Activated T-cell treated with anti-CD3 and anti-CD28 coated beads, Interleukin-2, amount 50 U/mL, for 4 hours (primary cell): Measurements from ENCODE around the gene ULK2. TPM values are rescaled to one million over a fixed set of nuclear protein-coding genes. Genes with fewer than 3 reads are reported as not detected.
A peak's percentile ranks its signal among the peaks of the same experiment; 100 is the strongest.
"Not testable (repeated sequence)": the region's sequence is repeated elsewhere in the genome, so short reads cannot be mapped to it uniquely, and the experiment has no call there.

Experiments used
- ATAC-seq, 2 donors: fragments of 200-7000 bp; cut with Tn5 transposase; one replicate each; pipeline ENCODE4 v1.10.0; 2021
- DNase-seq: peaks from one replicate; pipeline ENCODE4 v3.0.0-alpha.2; 2020
- H3K27me3 Mint-ChIP-seq: one replicate; pipeline ENCODE4 v1.8.0; 2021; ENCODE audit warnings: low read depth, mixed read lengths
- H3K36me3 Mint-ChIP-seq: one replicate; pipeline ENCODE4 v1.8.0; 2022; ENCODE audit warnings: mixed read lengths; ENCODE audit not compliant: insufficient read depth
- H3K4me1 Mint-ChIP-seq: one replicate; pipeline ENCODE4 v1.8.0; 2021; ENCODE audit warnings: low read depth, mixed read lengths
- H3K4me3 Mint-ChIP-seq: one replicate; pipeline ENCODE4 v1.8.0; 2021; ENCODE audit warnings: mild to moderate bottlenecking, moderate library complexity, mixed read lengths
- H3K9me3 Mint-ChIP-seq: one replicate; pipeline ENCODE4 v1.8.0; 2021; ENCODE audit warnings: mixed read lengths
- total RNA-seq, 3 donors: library from RNA; stranded (reverse); gene quantifications; one replicate each; pipeline ENCODE4 v1.2.1, GENCODE V29; 2021

ULK2 gene
- total RNA-seq, 3 donors from 2014 or later, result 4.5 to 6.9 (median 6.1) TPM

GRCh38 chr17:19883537-19884215 lies 15.9 kb upstream of the ULK2 start:
- no peak overlapping the region for H3K4me3 Mint-ChIP-seq
- no peaks in the 10 kb centered on the region for H3K27me3 Mint-ChIP-seq
- ATAC-seq, result peak in 1 of 2 donors; percentile 43
- H3K9me3 Mint-ChIP-seq, result no peaks in the 10 kb centered on the region
- H3K36me3 Mint-ChIP-seq, result no peaks in the 10 kb centered on the region
- H3K4me1 Mint-ChIP-seq, result peaks cover 5% of the 10 kb centered on the region
- DNase-seq, result no peak

GRCh38 chr17:19880393-19880792 lies 12.7 kb upstream of the ULK2 start:
- H3K9me3 Mint-ChIP-seq, result no peaks in the 10 kb centered on the region
- no peaks in the 10 kb centered on the region for H3K36me3 Mint-ChIP-seq
- DNase-seq, result no peak
- peaks cover 35% of the 10 kb centered on the region for H3K4me1 Mint-ChIP-seq
- no peaks in the 10 kb centered on the region for H3K27me3 Mint-ChIP-seq
- H3K4me3 Mint-ChIP-seq, result no peak overlapping the region
- no peak for ATAC-seq

- DNase-seq, result no peak
- Mint-ChIP-seq H3K27me3 (no peaks in the 10 kb centered on the region), H3K4me1 (peaks cover 36% of the 10 kb centered on the region), H3K36me3 (no peaks in the 10 kb centered on the region), H3K9me3 (no peaks in the 10 kb centered on the region), H3K4me3 (no peak overlapping the region)
- peak in 1 of 2 donors; percentile 35 for ATAC-seq
Observed at GRCh38 chr17:19877364-19877945, 9.7 kb upstream of the ULK2 start.

- ATAC-seq (peak; percentile 72 to 74), DNase-seq (no peak)
- Mint-ChIP-seq H3K4me1 (peaks cover 36% of the 10 kb centered on the region), H3K27me3 (no peaks in the 10 kb centered on the region), H3K4me3 (peak overlapping the region; percentile 22), H3K9me3 (no peaks in the 10 kb centered on the region), H3K36me3 (no peaks in the 10 kb centered on the region)
Observed at GRCh38 chr17:19876529-19877161, 8.9 kb upstream of the ULK2 start.

- ATAC-seq (no peak), DNase-seq (no peak)
- no peak overlapping the region for H3K4me3 Mint-ChIP-seq
- no peaks in the 10 kb centered on the region for H3K27me3 Mint-ChIP-seq
- H3K36me3 Mint-ChIP-seq, result no peaks in the 10 kb centered on the region
- no peaks in the 10 kb centered on the region for H3K9me3 Mint-ChIP-seq
- peaks cover 42% of the 10 kb centered on the region for H3K4me1 Mint-ChIP-seq
Observed at GRCh38 chr17:19874256-19874655, 6.5 kb upstream of the ULK2 start.

- H3K4me1 Mint-ChIP-seq, result peaks cover 36% of the 10 kb centered on the region
- no peak for ATAC-seq
- H3K9me3 Mint-ChIP-seq, result no peaks in the 10 kb centered on the region
Observed at GRCh38 chr17:19873346-19873745, 5.6 kb upstream of the ULK2 start.

GRCh38 chr17:19868079-19868395 lies 301 bp upstream of the ULK2 start:
- no peaks in the 10 kb centered on the region for H3K9me3 Mint-ChIP-seq
- ATAC-seq (no peak), DNase-seq (no peak)
- peaks cover 5% of the 10 kb centered on the region for H3K36me3 Mint-ChIP-seq
- H3K4me3 Mint-ChIP-seq, result peak overlapping the region; percentile 66
- peaks cover 22% of the 10 kb centered on the region for H3K4me1 Mint-ChIP-seq
- H3K27me3 Mint-ChIP-seq, result no peaks in the 10 kb centered on the region

More at GRCh38 chr17:19873346-19873745, 5.6 kb upstream of the ULK2 start:
- H3K36me3 Mint-ChIP-seq, result no peaks in the 10 kb centered on the region
- no peak overlapping the region for H3K4me3 Mint-ChIP-seq
- no peak for DNase-seq
- H3K27me3 Mint-ChIP-seq, result no peaks in the 10 kb centered on the region

- peaks cover 22% of the 10 kb centered on the region for H3K4me1 Mint-ChIP-seq
- ATAC-seq, result peak; percentile 54 to 60
- no peaks in the 10 kb centered on the region for H3K9me3 Mint-ChIP-seq
- peaks cover 6% of the 10 kb centered on the region for H3K36me3 Mint-ChIP-seq
- H3K4me3 Mint-ChIP-seq, result peak overlapping the region; percentile 80
- DNase-seq, result peak; percentile 43
- H3K27me3 Mint-ChIP-seq, result no peaks in the 10 kb centered on the region
Observed at GRCh38 chr17:19867079-19867328, 732 bp downstream of the ULK2 start.

GRCh38 chr17:19865021-19865420 lies 2.7 kb downstream of the ULK2 start:
- no peak for DNase-seq
- Mint-ChIP-seq H3K36me3 (peaks cover 8% of the 10 kb centered on the region), H3K4me1 (peaks cover 20% of the 10 kb centered on the region), H3K4me3 (no peak overlapping the region), H3K9me3 (no peaks in the 10 kb centered on the region), H3K27me3 (no peaks in the 10 kb centered on the region)
- no peak for ATAC-seq

GRCh38 chr17:19860647-19861177 lies 7.0 kb downstream of the ULK2 start:
- DNase-seq, H3K27me3 Mint-ChIP-seq, H3K4me3 Mint-ChIP-seq, H3K4me1 Mint-ChIP-seq, H3K9me3 Mint-ChIP-seq, ATAC-seq, H3K36me3 Mint-ChIP-seq: not testable (repeated sequence)

GRCh38 chr17:19857640-19858039 lies 10.1 kb downstream of the ULK2 start:
- DNase-seq (no peak), ATAC-seq (no peak)
- Mint-ChIP-seq H3K36me3 (peaks cover 8% of the 10 kb centered on the region), H3K4me1 (no peaks in the 10 kb centered on the region), H3K27me3 (no peaks in the 10 kb centered on the region), H3K9me3 (no peaks in the 10 kb centered on the region), H3K4me3 (no peak overlapping the region)

- Mint-ChIP-seq H3K4me3 (no peak overlapping the region), H3K4me1 (peaks cover 6% of the 10 kb centered on the region), H3K36me3 (peaks cover 29% of the 10 kb centered on the region), H3K9me3 (peaks cover 8% of the 10 kb centered on the region), H3K27me3 (no peaks in the 10 kb centered on the region)
- no peak for ATAC-seq
- DNase-seq, result no peak
Observed at GRCh38 chr17:19833914-19834313, 33.8 kb downstream of the ULK2 start.

- ATAC-seq, result no peak
- Mint-ChIP-seq H3K4me3 (no peak overlapping the region), H3K9me3 (peaks cover 8% of the 10 kb centered on the region)
Observed at GRCh38 chr17:19830061-19830460, 37.7 kb downstream of the ULK2 start.

GRCh38 chr17:19812407-19812806 lies 55.3 kb downstream of the ULK2 start:
- H3K36me3 Mint-ChIP-seq, result peaks cover 32% of the 10 kb centered on the region
- DNase-seq, result no peak
- no peaks in the 10 kb centered on the region for H3K4me1 Mint-ChIP-seq
- no peaks in the 10 kb centered on the region for H3K9me3 Mint-ChIP-seq
- no peak for ATAC-seq
- no peak overlapping the region for H3K4me3 Mint-ChIP-seq
- H3K27me3 Mint-ChIP-seq, result no peaks in the 10 kb centered on the region

More at GRCh38 chr17:19830061-19830460, 37.7 kb downstream of the ULK2 start:
- H3K36me3 Mint-ChIP-seq, result peaks cover 30% of the 10 kb centered on the region
- H3K4me1 Mint-ChIP-seq, result peaks cover 3% of the 10 kb centered on the region
- no peak for DNase-seq
- H3K27me3 Mint-ChIP-seq, result no peaks in the 10 kb centered on the region

GRCh38 chr17:19805006-19805405 lies 62.7 kb downstream of the ULK2 start:
- Mint-ChIP-seq H3K36me3 (peaks cover 28% of the 10 kb centered on the region), H3K27me3 (no peaks in the 10 kb centered on the region), H3K4me3 (no peak overlapping the region), H3K9me3 (no peaks in the 10 kb centered on the region), H3K4me1 (peaks cover 21% of the 10 kb centered on the region)
- ATAC-seq (no peak), DNase-seq (no peak)
